GM18499 (cell line): ENCODE data around the gene ACYP1.

Experiments
- ATAC-seq: cut with Tn5 transposase; IDR thresholded peaks from one replicate; pipeline ENCODE4 v1.9.1; 2021; ENCODE audit warnings: moderate number of reproducible peaks; ENCODE audit not compliant: insufficient read depth, unreplicated experiment

The ACYP1 gene

GRCh38 chr14:75063491-75064204, at the start of gene ACYP1:
ACYP1 (minus strand) TSS chr14:75064024; CDS start chr14:75063553, 471 bp downstream.
- peak; percentile 75 for ATAC-seq

GRCh38 chr14:75109877-75110276, 46.1 kb upstream of the ACYP1 start:
- no peak for ATAC-seq

GRCh38 chr14:75107186-75107585, 43.4 kb upstream of the ACYP1 start:
- ATAC-seq = no peak

GRCh38 chr14:75101491-75101890, 37.7 kb upstream of the ACYP1 start:
- no peak for ATAC-seq

- ATAC-seq = no peak
Observed at GRCh38 chr14:75098682-75099081, 34.9 kb upstream of the ACYP1 start.

- no peak for ATAC-seq
Observed at GRCh38 chr14:75098212-75098611, 34.4 kb upstream of the ACYP1 start.

GRCh38 chr14:75096959-75097358, 33.1 kb upstream of the ACYP1 start:
- ATAC-seq = no peak

- ATAC-seq = no peak
Observed at GRCh38 chr14:75095690-75096089, 31.9 kb upstream of the ACYP1 start.

- no peak for ATAC-seq
Observed at GRCh38 chr14:75094896-75095295, 31.1 kb upstream of the ACYP1 start.

- ATAC-seq = no peak
Observed at GRCh38 chr14:75092698-75093097, 28.9 kb upstream of the ACYP1 start.

- no peak for ATAC-seq
Observed at GRCh38 chr14:75091251-75091650, 27.4 kb upstream of the ACYP1 start.

- no peak for ATAC-seq
Observed at GRCh38 chr14:75090353-75090752, 26.5 kb upstream of the ACYP1 start.

- no peak for ATAC-seq
Observed at GRCh38 chr14:75088566-75089373, 24.9 kb upstream of the ACYP1 start.

- ATAC-seq = no peak
Observed at GRCh38 chr14:75088153-75088552, 24.3 kb upstream of the ACYP1 start.

- no peak for ATAC-seq
Observed at GRCh38 chr14:75084513-75084912, 20.7 kb upstream of the ACYP1 start.

GRCh38 chr14:75083271-75083670, 19.4 kb upstream of the ACYP1 start:
- no peak for ATAC-seq

- ATAC-seq = no peak
Observed at GRCh38 chr14:75081660-75082229, 17.9 kb upstream of the ACYP1 start.

- ATAC-seq = no peak
Observed at GRCh38 chr14:75079521-75079920, 15.7 kb upstream of the ACYP1 start.

- ATAC-seq = no peak
Observed at GRCh38 chr14:75077794-75078193, 14.0 kb upstream of the ACYP1 start.

- ATAC-seq = no peak
Observed at GRCh38 chr14:75070383-75070782, 6.6 kb upstream of the ACYP1 start.

- no peak for ATAC-seq
Observed at GRCh38 chr14:75069811-75070145, 6.0 kb upstream of the ACYP1 start.
